GF-D8 (cell line): ENCODE results near the gene PRSS57.
A peak's percentile ranks its signal among the peaks of the same experiment; 100 is the strongest.
"Not testable (repeated sequence)": the region's sequence is repeated elsewhere in the genome, so short reads cannot be mapped to it uniquely, and the experiment has no call there.

Source experiments
- DNase-seq: peaks from one replicate; lab custom pipeline; 2025; lab: John Stamatoyannopoulos, UW

The PRSS57 gene

GRCh38 chr19:723247-723646, 28.0 kb upstream of the PRSS57 start:
- DNase-seq: no peak

GRCh38 chr19:722553-723101, 27.4 kb upstream of the PRSS57 start:
- DNase-seq: peak; percentile 18

- no peak for DNase-seq
Observed at GRCh38 chr19:720345-721160, 25.3 kb upstream of the PRSS57 start.

- no peak for DNase-seq
Observed at GRCh38 chr19:719636-720344, 24.5 kb upstream of the PRSS57 start.

DNA sequence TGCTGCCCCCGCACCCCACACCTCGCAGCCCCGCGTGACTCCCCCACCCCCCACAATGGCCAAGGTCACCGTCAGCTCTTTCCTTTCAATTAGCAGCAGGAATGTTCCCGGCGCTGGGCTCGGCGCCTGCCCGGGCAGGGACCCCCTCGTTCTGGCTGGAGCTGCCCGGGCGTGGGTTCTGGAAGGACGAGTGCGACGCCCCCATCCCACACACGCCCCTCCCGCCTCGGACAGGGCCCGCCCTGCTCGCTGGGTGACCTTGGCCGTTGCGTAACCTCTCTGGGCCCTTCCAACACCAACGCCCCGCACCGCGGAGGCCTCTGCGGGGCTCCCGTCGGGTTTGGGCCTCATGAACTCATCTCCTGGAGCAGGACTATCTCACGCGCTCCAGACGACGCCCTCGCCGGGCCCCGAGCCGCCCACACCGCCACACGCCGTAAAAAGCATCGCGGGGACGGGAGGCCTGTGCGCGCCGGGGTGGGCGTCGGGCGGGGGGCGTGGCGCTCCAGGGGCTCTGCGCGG, 23.8 kb upstream of the PRSS57 start:
- no peak for DNase-seq

DNA sequence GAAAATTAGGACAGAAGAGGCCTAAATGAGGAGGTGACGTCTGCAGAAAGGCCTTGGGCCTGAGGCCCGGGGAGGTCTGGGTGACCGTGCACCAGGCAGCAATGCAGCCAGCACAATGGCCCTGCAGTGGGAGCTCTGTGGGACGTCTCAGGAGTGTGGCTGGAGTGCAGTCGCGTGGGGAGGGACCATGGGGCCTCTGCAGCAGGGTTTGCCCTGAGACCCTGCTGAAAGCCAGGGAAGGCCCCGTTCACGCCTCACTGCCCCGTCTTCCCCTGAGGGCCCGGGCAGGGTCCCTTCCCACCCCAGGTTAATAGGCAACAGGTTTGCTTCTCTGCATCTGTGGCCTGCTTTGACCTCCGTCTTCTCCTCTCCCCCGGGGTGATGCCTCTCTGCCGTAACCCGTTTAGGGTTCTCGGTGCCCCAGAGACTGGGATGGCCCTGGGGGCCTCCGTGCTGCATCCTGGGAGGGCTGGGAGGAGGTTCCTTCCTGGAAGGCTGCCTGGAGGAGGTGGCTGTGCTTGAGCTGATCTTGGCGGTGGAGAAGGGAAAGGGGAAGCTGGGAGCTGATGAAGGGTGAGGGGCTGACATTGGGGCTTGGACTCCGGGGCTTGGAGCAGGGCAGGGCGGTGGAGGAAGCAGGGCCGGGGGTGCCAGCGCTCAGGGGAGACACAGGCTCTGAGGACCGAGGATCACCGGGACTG, 23.1 kb upstream of the PRSS57 start:
- DNase-seq: no peak

GRCh38 chr19:715347-715746, 20.1 kb upstream of the PRSS57 start:
- no peak for DNase-seq

DNA sequence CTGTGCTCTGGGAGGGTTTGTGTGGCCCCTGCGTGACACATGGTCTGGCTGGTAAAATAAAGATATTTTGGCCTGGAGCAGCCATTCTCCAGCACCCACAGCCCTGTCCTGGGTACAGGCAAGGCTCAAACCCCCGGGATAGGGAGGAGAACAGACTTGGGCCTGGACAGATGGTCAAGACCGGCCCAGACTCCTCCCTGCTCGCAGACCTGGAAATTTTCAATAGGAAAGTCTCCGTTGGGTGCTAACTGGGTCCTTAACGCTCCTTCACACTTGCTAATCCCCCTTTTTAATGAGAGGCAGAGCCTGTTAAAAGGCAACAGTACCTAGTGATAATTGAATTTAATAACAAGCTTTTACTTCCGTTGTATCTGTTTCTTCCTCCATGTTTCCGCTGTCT, 16.0 kb upstream of the PRSS57 start:
- DNase-seq: no peak

GRCh38 chr19:710767-711166, 15.5 kb upstream of the PRSS57 start:
- DNase-seq: no peak

- DNase-seq: no peak
Observed at GRCh38 chr19:709965-710571, 14.8 kb upstream of the PRSS57 start.

- no peak for DNase-seq
Observed at GRCh38 chr19:709196-709964, 14.1 kb upstream of the PRSS57 start.

DNA sequence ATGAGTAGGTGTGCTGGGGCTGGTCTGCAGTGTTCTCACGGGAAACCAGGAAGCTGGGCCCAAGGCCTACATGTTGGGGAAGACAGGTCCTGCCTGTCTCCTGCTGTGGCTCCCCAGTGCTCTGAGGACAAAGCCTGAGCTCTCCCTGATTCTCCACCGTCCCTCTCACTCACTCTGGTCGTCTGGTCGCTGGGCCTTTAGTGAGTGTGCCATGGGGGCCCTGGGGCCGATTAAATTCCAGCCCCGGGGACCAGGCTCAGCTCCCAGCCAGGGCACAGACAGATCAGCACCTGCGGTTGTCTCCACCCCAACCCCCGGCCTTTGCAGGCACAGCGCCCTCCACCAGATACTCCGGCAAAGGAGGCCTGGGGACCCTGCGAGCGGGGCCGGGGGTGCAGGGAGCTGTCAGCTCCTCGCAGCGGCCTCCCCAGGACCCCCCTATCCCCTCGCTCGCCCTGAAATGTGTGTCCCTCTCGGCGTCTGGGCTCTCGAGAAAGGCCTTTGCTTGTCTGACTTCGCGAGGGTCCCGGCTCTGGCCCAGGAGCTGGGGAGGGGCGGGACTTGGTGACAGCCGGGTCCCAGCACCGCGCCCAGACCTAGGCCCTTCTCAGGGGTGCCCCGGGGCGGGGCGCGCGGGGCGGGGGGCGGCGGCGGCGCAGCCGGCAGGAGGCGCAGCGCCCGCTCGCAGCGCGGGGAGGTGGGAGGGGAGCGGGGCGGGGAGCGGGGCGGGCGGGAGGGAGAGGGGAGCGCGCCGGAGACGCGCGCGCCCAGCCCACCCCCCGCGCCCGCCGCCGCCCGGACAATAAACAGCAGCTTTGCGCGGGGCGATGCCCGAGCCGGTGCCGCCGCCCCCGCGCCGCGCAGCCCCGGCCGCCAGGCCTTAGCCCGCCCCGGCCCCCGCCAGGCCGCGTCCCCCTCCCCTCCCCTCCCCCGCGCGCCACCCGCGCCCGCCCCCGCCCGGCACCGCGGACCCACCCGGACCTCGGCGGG, 13.2 kb upstream of the PRSS57 start, which contains the start of gene PALM:
Gene PALM, plus strand, starts transcription at position 782 of the 990 bp plus-strand sequence. CDS start 212 bp downstream, outside the sequence.
- no peak for DNase-seq

- DNase-seq: no peak
Observed at GRCh38 chr19:704447-704741, 9.1 kb upstream of the PRSS57 start.

DNA sequence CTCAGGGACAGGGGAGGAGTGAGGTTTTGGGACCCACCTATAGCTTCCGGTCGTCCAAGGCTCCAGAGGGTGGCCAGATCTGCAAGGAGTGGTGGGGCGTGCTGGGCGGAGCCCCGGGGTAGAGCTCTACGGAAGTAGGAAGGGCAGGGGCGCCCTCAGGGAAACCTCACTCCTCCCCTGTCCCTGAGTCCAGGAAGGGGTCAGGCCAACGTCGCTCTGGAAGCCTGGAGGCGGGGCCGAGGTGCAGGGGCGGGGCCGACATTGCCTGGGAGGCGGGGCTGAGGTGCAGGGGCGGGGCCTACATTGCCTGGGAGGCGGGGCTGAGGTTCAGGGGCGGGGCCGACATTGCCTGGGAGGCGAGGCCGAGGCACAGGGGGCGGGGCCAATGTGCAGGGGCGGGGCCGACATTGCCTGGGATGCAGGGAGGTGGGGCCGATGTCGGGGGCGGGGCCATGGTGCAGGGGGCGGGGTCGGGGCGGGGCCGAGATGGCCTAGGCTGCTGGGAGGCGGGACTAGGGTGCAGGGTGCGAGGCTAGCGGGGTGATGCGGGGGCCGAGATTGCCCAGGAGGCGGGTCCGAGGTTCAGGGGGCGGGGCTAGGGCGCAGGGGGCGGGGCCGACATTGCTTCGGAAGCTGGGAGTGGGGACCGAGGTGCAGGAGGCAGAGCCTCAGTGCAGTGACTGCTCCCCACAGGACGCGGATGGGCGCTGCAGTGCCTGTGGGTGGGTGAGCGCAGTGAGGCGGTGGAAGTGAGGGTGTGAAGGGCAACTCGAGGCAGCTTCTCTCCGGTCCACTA, 8.6 kb upstream of the PRSS57 start:
- DNase-seq: peak; percentile 95

GRCh38 chr19:703329-703650, 8.0 kb upstream of the PRSS57 start:
- no peak for DNase-seq

DNA sequence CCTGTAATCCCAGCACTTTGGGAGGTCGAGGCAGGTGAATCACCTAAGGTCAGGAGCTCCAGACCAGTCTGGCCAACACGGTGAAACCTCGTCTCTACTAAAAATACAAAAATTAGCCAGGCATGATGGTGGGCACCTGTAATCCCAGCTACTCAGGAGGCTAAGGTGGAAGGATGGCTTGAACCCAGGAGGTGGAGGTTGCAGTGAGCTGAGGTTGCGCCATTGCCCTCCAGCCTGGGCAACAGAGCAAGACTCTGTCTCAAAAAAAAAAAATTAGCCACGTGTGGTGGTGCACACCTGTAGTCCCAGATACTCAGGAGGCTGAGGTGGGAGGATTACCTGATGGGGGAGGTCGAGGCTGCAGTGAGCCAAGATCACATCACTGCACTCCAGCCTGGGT, 7.6 kb upstream of the PRSS57 start:
- DNase-seq: not testable (repeated sequence)

DNA sequence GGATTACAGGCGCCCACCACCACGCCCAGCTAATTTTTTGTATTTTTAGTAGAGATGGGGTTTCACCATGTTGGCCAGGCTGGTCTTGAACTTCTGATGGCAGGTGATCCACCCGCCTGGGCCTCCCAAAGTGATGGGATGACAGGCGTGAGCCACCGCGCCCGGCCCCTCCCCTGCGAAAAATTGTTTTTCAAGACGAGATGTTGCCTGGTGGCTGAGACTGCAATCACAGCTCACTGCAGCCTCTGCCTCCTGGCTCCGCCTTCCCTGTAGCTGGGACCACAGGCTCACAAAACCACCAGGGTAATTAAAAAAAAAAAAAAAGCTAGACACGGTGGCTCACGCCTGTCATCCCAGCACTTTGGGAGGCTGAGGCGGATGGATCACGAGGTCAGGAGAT, 4.6 kb upstream of the PRSS57 start:
- peak; percentile 74 for DNase-seq

DNA sequence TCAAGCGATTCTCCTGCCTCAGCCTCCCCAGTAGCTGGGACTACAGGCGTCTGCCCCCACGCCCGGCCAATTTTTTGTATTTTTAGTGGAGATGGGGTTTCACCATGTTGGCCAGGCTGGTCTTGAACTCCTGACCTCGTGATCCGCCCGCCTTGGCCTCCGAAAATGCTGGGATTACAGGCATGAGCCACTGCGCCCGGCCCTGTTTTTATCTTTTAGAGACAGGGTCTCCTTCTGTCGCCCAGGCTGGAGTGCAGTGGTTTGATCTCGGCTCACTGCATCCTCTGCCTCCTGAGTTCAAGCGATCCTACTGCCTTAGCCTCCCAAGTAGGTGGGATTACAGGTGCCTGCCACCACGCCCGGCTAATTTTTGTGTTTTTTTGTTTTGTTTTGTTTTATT, 3.3 kb upstream of the PRSS57 start:
- not testable (repeated sequence) for DNase-seq
